Measurements from ENCODE around the gene GMDS. TPM values are rescaled to one million over a fixed set of nuclear protein-coding genes. Genes with fewer than 3 reads are reported as not detected.

The GMDS gene
- total and polyA plus RNA-seq, 2 of the 13 experiments (the other 11 are each of a cell fraction or from before 2014, with no cell fraction given), result 64.4 to 112 TPM

GRCh38 chr6:2216794-2217383 lies 28.5 kb downstream of the GMDS start (continued):
- TF ChIP-seq ZNF687 (CRISPR knock-in tag; IDR thresholded peaks at IDR 0.05), result peak; percentile 55
- TF ChIP-seq ZNF225 (CRISPR knock-in tag; IDR thresholded peaks at IDR 0.05), result 0 out of 2 replicates have a peak, but pooled peaks have one; percentile 33

DNA sequence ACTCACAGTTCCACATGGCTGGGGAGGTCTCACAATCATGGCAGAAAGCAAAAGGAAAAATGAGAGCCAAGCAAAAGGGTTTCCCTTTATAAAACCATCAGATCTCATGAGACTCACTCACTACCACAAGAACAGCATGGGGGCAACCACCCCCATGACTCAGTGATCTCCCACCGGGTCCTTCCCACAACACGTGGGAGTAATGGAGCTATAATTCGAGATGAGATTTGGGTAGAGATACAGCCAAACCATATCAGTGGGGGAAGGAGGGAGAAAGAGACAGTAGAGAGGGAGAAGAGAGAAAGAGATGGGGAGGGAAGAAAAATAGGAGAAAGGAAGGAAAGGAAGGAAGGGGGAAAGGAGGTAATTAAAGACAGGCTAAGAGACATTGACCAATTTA lies 30.1 kb downstream of the GMDS start:
- ATAC-seq (no peak), DNase-seq (ENCODE audit: low spot score) (no peak), FAIRE-seq (no peak)
- H3K4me2 ChIP-seq (ENCODE audit: low read depth, low read length), result no peak overlapping the region
- POLR2A ChIA-PET, result no interaction called here
- H2AFZ ChIP-seq (ENCODE audit: low read length), result no peak overlapping the region
- 98% methylated on average over 3 of the region's 3 CpGs for WGBS (ENCODE audit: low lambda C conversion rate)
- H3K36me3 ChIP-seq (replicated peaks in 1 of 2; ENCODE audit: control insufficient read depth in 1 of 2, insufficient read depth in 2 of 2, low read length in 2 of 2), result peaks cover 0 to 1% of the 10 kb centered on the region in 2 experiments; a peak in 1 of 5 replicates
- peaks cover 98% of the 10 kb centered on the region for H3K79me2 ChIP-seq (ENCODE audit: insufficient read depth, low read length)
- no peak overlapping the region for H3K27ac ChIP-seq (ENCODE audit: extremely low read length, insufficient read depth, low read length)
- no peaks in the 10 kb centered on the region for H3K27me3 ChIP-seq (ENCODE audit: control insufficient read depth in 1 of 2, insufficient read depth in 2 of 2, low read length in 2 of 2)
- peaks cover 47% of the 10 kb centered on the region for H3K4me1 ChIP-seq (ENCODE audit: insufficient read depth, low read length)
- CTCF ChIA-PET (ENCODE audit: low intra/inter-chr PET ratio, low total read pairs), result no interaction called here
- in situ Hi-C loops (cut with HindIII; ENCODE audit: extremely low pct_ligation_motif_present, low pct_unique_long_range_greater_than_20kb) (no loop called here), intact Hi-C loops (cut with micrococcal nuclease; ENCODE audit: unreplicated experiment) (no loop called here)
- no peak overlapping the region for H3K4me3 ChIP-seq (replicated peaks in 1 of 3; ENCODE audit: insufficient read depth in 1 of 3, low read depth in 2 of 3, low read length in 3 of 3)
- H4K20me1 ChIP-seq (ENCODE audit: insufficient read depth, low read length), result no peaks in the 10 kb centered on the region
- H3K9me3 ChIP-seq (ENCODE audit: low read length), result no peaks in the 10 kb centered on the region
- no peak overlapping the region for H3K9ac ChIP-seq (ENCODE audit: insufficient read depth, low read depth, low read length)
- BruUV-seq (replicated peaks), result no TSS peak
- TF ChIP-seq FLYWCH1 (CRISPR knock-in tag; IDR thresholded peaks at IDR 0.05) (no peak), PPARG (CRISPR knock-in tag; conservative IDR thresholded peaks at IDR 0.05) (no peak), ZNF101 (CRISPR knock-in tag; IDR thresholded peaks at IDR 0.05; ENCODE audit: borderline replicate concordance, low read depth) (no peak), NFE2L2 (IDR thresholded peaks at IDR 0.05; ENCODE audit: low read length) (no peak), PHF8 (CRISPR knock-in tag; IDR thresholded peaks at IDR 0.05) (no peak), ZNF160 (CRISPR knock-in tag; IDR thresholded peaks at IDR 0.05) (no peak), XRCC5 (optimal IDR thresholded peaks at IDR 0.05; ENCODE audit: low read length) (no peak), CENPT (CRISPR knock-in tag; IDR thresholded peaks at IDR 0.05; ENCODE audit: low read depth) (no peak)
- TF ChIP-seq, protein P1, sequence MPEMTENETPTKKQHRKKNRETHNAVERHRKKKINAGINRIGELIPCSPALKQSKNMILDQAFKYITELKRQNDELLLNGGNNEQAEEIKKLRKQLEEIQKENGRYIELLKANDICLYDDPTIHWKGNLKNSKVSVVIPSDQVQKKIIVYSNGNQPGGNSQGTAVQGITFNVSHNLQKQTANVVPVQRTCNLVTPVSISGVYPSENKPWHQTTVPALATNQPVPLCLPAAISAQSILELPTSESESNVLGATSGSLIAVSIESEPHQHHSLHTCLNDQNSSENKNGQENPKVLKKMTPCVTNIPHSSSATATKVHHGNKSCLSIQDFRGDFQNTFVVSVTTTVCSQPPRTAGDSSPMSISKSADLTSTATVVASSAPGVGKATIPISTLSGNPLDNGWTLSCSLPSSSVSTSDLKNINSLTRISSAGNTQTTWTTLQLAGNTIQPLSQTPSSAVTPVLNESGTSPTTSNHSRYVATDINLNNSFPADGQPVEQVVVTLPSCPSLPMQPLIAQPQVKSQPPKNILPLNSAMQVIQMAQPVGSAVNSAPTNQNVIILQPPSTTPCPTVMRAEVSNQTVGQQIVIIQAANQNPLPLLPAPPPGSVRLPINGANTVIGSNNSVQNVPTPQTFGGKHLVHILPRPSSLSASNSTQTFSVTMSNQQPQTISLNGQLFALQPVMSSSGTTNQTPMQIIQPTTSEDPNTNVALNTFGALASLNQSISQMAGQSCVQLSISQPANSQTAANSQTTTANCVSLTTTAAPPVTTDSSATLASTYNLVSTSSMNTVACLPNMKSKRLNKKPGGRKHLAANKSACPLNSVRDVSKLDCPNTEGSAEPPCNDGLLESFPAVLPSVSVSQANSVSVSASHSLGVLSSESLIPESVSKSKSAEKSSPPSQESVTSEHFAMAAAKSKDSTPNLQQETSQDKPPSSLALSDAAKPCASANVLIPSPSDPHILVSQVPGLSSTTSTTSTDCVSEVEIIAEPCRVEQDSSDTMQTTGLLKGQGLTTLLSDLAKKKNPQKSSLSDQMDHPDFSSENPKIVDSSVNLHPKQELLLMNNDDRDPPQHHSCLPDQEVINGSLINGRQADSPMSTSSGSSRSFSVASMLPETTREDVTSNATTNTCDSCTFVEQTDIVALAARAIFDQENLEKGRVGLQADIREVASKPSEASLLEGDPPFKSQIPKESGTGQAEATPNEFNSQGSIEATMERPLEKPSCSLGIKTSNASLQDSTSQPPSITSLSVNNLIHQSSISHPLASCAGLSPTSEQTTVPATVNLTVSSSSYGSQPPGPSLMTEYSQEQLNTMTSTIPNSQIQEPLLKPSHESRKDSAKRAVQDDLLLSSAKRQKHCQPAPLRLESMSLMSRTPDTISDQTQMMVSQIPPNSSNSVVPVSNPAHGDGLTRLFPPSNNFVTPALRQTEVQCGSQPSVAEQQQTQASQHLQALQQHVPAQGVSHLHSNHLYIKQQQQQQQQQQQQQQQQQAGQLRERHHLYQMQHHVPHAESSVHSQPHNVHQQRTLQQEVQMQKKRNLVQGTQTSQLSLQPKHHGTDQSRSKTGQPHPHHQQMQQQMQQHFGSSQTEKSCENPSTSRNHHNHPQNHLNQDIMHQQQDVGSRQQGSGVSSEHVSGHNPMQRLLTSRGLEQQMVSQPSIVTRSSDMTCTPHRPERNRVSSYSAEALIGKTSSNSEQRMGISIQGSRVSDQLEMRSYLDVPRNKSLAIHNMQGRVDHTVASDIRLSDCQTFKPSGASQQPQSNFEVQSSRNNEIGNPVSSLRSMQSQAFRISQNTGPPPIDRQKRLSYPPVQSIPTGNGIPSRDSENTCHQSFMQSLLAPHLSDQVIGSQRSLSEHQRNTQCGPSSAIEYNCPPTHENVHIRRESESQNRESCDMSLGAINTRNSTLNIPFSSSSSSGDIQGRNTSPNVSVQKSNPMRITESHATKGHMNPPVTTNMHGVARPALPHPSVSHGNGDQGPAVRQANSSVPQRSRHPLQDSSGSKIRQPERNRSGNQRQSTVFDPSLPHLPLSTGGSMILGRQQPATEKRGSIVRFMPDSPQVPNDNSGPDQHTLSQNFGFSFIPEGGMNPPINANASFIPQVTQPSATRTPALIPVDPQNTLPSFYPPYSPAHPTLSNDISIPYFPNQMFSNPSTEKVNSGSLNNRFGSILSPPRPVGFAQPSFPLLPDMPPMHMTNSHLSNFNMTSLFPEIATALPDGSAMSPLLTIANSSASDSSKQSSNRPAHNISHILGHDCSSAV (CRISPR knock-in tag; IDR thresholded peaks at IDR 0.05; ENCODE audit: borderline replicate concordance), result no peak
